Measurements from ENCODE around the gene DIDO1.

Gene DIDO1

GRCh38 chr20:62846166-62846890 lies 80.0 kb downstream of the DIDO1 start:
- no peak for DNase-seq

GRCh38 chr20:62845416-62846160 lies 80.7 kb downstream of the DIDO1 start:
- DNase-seq, result no peak

DNA sequence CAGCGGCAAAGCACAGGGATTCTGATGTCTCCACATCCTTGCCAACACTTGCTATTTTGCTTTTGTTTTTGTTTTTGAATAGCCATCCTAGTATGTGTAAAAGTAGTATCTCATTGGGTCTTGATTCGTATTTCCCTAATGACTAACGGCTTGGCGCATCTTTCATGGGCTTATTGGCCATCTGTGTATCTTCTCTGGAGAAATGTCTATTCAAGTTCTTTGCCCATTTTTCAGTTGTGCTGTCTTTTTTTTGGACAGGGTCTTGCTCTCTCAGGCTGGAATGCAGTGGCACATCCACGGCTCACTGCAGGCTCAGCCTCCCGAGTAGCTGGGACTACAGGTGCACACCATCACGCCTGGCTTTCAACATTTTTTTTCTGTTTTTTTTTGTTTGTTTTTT lies 82.1 kb downstream of the DIDO1 start:
- no peak for DNase-seq

DNA sequence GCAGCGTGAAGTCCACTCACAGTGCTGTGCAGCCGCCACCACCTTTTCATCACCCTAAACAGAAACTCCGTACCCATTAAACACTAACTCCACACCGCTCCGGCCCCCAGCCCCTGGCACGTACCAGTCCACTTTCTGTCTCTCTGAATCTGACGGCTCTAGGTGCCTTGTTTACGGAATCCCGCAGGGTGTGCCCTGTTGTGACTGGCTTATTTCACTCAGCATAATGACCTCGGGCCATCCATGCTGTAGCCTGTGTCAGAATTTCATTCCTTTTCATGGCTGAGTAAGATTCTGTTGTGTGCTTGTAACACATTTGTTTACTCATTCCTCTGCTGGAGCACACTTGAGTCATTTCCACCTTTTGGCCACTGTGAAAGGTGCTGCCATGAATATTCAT lies 82.6 kb downstream of the DIDO1 start:
- no peak for DNase-seq

GRCh38 chr20:62841705-62842212 lies 84.5 kb downstream of the DIDO1 start:
- DNase-seq, result no peak

DNA sequence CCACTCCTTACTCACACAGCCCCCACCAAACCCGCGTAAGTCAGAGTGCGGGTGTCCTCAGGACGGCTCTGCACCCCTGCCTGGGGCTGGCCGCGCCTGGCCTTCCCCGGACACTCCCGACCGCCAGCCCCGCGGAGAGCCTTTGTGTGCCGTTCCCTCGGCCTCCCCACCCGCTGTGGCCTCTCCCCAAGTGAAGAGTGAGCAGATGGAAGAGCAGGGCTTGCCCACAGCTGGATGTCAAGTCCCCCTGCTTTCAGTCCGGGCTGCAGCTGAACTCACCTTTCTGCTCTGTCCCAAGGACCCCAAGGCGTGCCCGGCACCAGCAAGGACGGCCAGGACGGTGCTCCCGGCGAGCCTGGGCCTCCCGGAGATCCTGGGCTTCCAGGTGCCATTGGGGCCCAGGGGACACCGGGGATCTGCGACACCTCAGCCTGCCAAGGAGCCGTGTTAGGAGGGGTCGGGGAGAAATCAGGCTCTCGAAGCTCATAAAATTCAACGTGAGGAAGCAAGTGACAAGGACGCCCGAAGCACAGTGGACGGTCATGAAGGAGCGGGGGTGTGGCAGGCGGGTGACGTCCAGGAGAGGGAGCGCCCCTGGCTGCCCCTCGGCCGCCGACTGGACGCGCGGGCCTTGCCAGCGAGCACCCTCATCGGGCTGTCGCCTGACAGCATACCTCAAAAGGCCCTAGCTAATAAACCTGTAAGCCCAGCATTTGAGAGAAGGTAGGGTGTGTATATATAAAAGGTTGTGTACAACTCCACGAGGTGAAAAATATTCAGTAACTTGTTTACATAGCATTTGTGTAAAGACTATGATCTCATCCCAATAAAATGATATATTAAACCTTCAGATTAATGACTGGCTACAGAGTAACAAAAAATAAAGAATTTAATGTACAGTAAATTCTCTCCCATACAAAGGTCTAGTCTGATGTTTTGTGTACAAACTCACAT lies 85.8 kb downstream of the DIDO1 start:
- DNase-seq, result no peak

DNA sequence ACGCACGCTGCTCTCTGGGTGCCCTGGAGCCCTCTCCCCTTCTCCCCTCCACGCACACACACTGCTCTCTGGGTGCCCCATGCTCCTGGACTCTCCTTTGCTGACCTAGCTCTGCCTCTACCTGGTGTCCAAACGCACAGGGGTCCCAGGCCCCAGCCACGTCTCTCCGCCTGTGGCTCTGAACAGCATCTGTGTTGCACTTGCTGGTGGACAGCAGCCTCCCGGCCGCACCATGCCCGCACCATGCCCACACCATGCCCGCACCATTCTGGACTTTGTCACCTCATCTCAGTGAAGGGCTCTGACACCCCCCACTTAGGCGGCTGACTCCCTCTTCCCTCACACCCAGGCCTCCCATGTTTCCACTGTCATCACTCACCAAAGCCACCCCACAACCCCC lies 86.5 kb downstream of the DIDO1 start:
- DNase-seq, result no peak

DNA sequence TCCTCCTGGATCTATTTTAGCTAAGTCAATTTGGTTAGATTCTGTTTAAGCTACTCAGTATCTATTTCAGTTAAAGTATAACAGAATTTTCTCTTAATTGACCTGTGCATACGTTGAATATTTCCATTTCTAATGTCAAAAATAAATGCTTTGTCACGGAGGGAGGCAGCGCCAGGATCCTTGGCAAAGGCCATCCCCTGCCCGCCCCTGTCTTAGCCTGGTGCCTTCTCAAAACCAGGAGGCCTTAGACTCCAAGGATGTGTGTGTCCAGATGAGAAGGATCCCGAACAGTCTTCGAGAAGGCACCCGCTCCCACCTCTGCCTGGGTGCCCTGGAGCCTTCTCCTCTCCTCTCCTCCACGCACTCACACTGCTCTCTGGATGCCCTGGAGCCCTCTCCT lies 87.0 kb downstream of the DIDO1 start:
- no peak for DNase-seq

DNA sequence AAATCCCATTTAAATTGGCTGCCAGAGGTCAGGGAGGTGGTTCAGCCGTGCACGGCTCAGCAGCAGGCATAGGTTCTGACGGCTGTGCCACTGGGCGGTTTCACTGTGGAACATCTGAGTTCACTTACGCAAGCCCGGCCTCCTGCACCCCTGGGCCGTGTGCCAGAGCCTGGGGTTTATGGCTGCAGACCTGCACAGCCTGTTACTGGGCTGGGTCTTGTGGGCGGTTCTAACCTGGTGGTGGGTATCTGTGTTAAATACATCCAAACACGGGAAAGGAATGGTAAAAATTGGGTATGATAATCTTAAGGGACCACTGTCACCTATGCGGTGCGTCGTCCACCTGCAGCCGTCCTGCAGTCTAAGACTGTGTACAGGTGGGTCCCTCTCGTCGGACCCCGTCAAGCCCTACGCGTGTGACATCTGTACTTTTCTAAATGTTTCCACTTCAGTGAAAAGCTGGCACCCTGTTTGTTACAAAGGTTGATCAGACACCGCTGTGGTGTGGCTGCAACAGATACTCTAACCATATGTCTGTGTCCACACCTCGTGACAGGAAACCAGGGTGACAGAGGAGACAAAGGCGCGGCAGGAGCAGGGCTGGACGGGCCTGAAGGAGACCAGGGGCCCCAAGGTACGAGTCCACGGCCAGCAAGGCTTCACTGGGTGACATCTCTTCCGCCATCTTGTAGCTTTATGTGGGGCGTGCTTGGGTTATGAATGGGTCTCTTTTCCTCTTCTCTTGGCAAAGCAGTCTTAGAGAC lies 88.0 kb downstream of the DIDO1 start:
- no peak for DNase-seq

DNA sequence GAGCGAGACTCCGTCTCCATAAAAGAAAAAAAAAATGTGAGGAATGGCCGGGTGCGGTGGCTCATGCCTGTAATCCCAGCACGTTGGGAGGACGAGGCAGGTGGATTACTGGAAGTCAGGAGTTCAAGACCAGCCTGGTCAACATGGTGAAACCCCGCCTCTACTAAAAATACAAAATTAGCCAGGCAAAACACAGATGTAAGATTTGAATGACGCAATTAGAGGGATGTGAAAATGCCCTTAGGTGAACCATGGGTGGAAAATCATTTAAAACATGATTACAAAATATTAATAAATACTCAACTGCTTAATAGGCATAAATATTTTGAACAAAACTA lies 88.5 kb downstream of the DIDO1 start:
- DNase-seq, result no peak

DNA sequence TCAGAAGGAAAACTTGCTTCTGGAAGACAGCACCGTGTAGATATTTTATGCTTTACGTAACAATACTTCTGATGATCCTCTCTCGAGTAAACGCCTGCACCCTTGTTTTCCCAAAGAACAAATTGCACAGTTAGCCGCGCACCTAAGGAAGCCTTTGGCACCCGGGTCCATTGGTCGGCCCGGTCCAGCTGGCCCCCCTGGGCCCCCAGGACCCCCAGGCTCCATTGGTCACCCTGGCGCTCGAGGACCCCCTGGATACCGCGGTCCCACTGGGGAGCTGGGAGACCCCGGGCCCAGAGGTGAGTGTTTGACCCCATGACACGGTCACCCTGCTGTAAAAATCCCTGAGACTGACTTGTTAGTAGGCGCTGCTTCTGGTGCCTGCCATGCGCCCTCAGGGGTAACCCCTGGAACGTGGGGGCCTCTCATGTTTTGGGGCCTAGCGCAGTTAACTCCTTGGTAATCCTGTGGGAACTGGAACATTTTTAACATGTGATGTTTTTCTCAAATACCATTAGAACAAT lies 89.3 kb downstream of the DIDO1 start:
- DNase-seq, result no peak

DNA sequence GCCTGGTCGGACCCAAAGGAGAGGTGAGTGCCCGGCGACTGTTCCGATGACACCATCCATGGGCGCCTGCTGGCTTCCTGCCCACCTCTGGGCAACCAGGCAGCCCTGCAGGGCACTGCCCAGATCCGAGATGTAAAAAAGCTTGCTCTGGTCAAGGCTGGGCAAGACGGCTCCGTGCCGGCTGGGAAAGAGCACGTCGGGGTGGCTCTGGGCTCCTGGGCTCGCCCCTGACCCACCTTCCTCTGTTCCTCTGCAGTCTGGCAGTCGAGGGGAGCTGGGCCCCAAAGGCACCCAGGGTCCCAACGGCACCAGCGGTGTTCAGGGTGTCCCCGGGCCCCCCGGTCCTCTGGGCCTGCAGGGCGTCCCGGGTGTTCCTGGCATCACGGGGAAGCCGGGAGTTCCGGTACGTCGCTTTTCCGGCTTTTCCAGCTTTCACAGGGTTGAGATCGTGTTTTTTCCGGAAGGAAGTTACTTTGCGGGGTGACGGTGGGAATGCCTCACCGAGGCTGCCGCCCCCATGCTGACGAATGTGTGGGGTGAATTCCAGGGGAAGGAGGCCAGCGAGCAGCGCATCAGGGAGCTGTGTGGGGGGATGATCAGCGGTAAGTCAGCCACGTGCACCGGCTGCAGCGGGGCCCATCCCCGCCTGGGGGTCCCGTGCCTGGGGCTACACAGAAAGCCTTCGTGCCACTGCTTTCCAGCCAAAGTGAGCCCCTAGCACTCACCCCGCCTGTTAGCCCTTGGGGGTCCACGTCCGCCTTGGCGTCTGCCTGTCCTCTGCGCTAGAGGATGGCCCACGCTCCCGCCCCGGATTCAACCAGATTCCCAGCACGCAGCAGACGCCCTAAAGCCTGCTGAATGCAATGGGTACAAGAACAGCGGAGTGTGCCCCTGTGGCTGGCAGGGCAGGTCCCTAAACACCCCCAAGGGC lies 90.1 kb downstream of the DIDO1 start:
- no peak for DNase-seq

- no peak for DNase-seq
Observed at GRCh38 chr20:62834967-62835730, 91.2 kb downstream of the DIDO1 start.

DNA sequence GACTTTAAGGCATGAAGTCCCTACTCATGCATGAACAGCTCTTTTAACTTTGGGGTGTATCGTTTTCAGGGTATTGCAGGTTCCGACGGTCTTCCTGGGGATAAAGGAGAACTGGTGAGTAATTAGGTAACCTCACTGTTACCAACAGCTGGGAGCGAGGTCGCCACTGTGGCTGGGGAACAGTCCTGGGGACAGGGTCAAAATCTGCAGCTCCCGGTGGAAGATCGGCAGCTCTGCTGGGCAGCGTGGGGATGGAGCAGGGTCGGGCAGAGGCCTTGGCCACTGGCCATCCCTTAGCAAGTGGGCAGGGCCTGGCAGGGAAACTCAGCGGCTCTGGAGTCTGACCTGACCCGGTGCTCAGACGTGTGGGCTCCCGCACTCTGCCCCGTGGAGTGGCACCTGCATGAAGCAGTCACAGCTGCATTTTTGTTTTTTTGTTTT lies 93.3 kb downstream of the DIDO1 start:
- DNase-seq, result no peak

GRCh38 chr20:62832212-62832922 lies 93.9 kb downstream of the DIDO1 start:
- no peak for DNase-seq

DNA sequence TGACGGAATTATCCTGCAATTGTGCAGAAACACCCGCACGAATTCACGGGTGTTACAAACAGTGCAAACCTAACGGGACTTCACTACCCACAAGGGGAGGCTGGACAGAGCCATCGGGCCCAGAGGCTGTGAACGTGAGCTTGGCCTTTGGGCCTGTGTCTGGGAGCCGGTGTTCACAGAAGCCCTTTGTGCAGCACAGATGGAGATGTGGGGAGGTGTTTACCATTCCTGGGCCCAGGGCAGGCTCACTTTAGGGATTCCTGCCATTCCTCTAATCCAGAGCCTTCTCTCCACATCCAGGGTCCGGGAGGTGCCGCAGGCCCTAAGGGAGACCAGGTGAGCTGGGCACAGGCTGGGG lies 94.5 kb downstream of the DIDO1 start:
- DNase-seq, result no peak

- no peak for DNase-seq
Observed at GRCh38 chr20:62831361-62831788, 94.9 kb downstream of the DIDO1 start.

DNA sequence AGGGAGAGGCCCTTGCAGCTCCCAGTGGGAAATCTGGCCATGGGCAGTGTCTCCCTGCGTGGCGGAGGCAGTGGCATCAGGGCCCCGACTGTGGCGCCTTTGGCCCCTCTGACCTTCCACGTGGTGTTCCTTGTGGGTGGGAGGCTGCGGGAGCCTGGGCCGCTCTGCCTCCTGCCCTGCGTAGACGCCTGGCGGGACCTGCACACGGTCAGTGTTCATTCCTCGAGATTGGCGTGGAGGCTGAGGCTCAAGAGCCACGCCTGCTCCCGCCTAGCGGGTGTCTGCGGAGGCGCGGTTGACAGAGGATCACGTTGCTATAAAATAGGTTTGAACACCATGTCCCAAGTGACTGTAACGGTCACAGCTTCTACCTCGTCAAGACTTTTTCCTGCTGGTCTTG lies 95.5 kb downstream of the DIDO1 start:
- DNase-seq, result no peak

GRCh38 chr20:62830251-62830650 lies 96.1 kb downstream of the DIDO1 start:
- DNase-seq, result no peak
